ENCODE measurements around the gene SC5D. TPM values are rescaled to one million over a fixed set of nuclear protein-coding genes. Genes with fewer than 3 reads are reported as not detected.

Gene SC5D
- total RNA-seq, 2 donors from 2014 or later: 14.9 to 28.5 TPM

GRCh38 chr11:121308816-121309215, 16.2 kb downstream of the SC5D start:
- H3K27me3 ChIP-seq (replicated peaks; ENCODE audit: insufficient read depth): no peaks in the 10 kb centered on the region
- H3K36me3 ChIP-seq: peaks cover 23% of the 10 kb centered on the region
- no peaks in the 10 kb centered on the region for H3K4me1 ChIP-seq (ENCODE audit: control insufficient read depth in 1 of 2, low read depth in 2 of 2)
- H3K9me3 ChIP-seq: no peaks in the 10 kb centered on the region
- DNase-seq (ENCODE audit: low spot score) (no peak), ATAC-seq (ENCODE audit: insufficient number of reproducible peaks, low FRiP score, low read depth) (no peak)
- no peak for TF ChIP-seq CTCF (IDR thresholded peaks at IDR 0.05)
- H3K27ac ChIP-seq: no peak overlapping the region
- no peak overlapping the region for H3K4me3 ChIP-seq

- TF ChIP-seq CTCF (IDR thresholded peaks at IDR 0.05): no peak
- H3K4me1 ChIP-seq (ENCODE audit: control insufficient read depth in 1 of 2, low read depth in 2 of 2): no peaks in the 10 kb centered on the region
- no peaks in the 10 kb centered on the region for H3K27me3 ChIP-seq (replicated peaks; ENCODE audit: insufficient read depth)
- DNase-seq (ENCODE audit: low spot score): no peak
- H3K36me3 ChIP-seq: peaks cover 23% of the 10 kb centered on the region
- no peak for ATAC-seq (ENCODE audit: insufficient number of reproducible peaks, low FRiP score, low read depth)
- H3K4me3 ChIP-seq: no peak overlapping the region
- H3K9me3 ChIP-seq: no peaks in the 10 kb centered on the region
- no peak overlapping the region for H3K27ac ChIP-seq
Measured at GRCh38 chr11:121309688-121310087, 17.1 kb downstream of the SC5D start.

DNA sequence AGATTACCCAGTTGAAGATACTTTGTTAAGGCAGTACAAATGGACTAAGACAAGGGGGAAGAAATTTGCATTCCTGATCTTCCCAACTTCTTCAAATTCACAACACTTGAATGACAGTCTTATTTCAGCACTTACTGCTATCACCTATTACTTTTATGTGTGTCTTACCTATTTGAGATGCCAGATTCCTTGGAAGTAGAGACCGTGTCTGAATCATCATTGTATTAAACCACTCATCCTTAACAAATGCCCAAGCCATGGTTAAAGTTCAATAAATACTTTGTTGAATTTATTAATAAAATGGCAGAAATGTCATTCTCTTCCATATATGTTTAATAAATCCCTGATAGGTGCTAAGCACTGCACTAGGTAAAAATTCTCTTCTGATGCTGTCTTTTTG, 18.3 kb downstream of the SC5D start:
- Histone ChIP-seq H3K4me1 (ENCODE audit: control insufficient read depth in 1 of 2, low read depth in 2 of 2) (no peaks in the 10 kb centered on the region), H3K4me3 (no peak overlapping the region), H3K27me3 (replicated peaks; ENCODE audit: insufficient read depth) (no peaks in the 10 kb centered on the region), H3K27ac (no peak overlapping the region), H3K9me3 (no peaks in the 10 kb centered on the region), H3K36me3 (peaks cover 19% of the 10 kb centered on the region)
- no peak for TF ChIP-seq CTCF (IDR thresholded peaks at IDR 0.05)
- no peak for ATAC-seq (ENCODE audit: insufficient number of reproducible peaks, low FRiP score, low read depth)
- DNase-seq (ENCODE audit: low spot score): no peak

DNA sequence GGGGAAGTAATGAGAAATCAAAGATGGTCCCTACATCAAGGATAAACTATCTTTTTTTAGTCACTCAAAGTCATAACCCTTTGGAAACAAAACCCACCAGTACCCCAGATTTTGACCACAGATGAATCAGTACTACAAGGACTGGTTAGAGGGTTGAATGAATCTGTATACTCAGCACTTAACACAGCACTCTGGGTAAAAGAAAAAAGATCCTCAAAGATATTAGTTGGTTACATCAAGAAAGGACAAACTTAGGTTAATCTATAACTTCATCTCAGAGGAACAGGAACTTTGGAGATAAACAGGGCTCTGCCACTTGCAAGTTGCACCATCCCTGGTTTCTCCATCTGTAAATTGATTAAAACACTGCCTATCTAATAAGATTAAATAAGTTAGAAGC, 18.8 kb downstream of the SC5D start:
- Histone ChIP-seq H3K4me3 (no peak overlapping the region), H3K4me1 (ENCODE audit: control insufficient read depth in 1 of 2, low read depth in 2 of 2) (no peaks in the 10 kb centered on the region), H3K36me3 (peaks cover 15% of the 10 kb centered on the region), H3K27me3 (replicated peaks; ENCODE audit: insufficient read depth) (no peaks in the 10 kb centered on the region), H3K9me3 (no peaks in the 10 kb centered on the region), H3K27ac (no peak overlapping the region)
- no peak for TF ChIP-seq CTCF (IDR thresholded peaks at IDR 0.05)
- ATAC-seq (ENCODE audit: insufficient number of reproducible peaks, low FRiP score, low read depth) (no peak), DNase-seq (ENCODE audit: low spot score) (no peak)

DNA sequence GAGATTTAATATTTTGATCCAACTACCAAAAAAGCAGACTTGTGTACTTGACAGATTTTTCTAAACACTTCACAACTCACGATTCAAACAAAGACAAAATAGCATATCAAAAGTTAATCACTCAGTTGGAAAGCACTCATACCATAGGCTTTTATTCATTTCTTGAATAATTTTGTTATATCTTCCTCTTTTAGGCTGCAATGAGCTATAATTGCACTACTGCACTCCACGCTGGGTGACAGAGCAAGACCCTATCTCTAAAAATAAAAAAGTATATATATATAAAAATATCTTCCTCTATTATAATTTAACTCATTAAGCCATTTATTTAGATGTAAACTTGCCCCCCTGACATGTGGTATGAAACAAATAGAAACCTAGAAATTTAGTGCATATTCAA, 19.9 kb downstream of the SC5D start:
- H3K27me3 ChIP-seq (replicated peaks; ENCODE audit: insufficient read depth): no peaks in the 10 kb centered on the region
- no peaks in the 10 kb centered on the region for H3K9me3 ChIP-seq
- TF ChIP-seq CTCF (IDR thresholded peaks at IDR 0.05): no peak
- H3K4me3 ChIP-seq: no peak overlapping the region
- ATAC-seq (ENCODE audit: insufficient number of reproducible peaks, low FRiP score, low read depth): no peak
- H3K27ac ChIP-seq: no peak overlapping the region
- DNase-seq (ENCODE audit: low spot score): no peak
- peaks cover 5% of the 10 kb centered on the region for H3K36me3 ChIP-seq
- no peaks in the 10 kb centered on the region for H3K4me1 ChIP-seq (ENCODE audit: control insufficient read depth in 1 of 2, low read depth in 2 of 2)

Measured in thoracic aorta (tissue), 2 donors.